ENCODE data around the gene ABTB1. TPM values are rescaled to one million over a fixed set of nuclear protein-coding genes. Genes with fewer than 3 reads are reported as not detected.

ABTB1 gene
- total and polyA plus RNA-seq, 2 of the 13 experiments (the other 11 are each of a cell fraction or from before 2014, with no cell fraction given) = 0.42 to 14.5 TPM

- Histone ChIP-seq H3K4me2 (ENCODE audit: low read depth, low read length) (no peak overlapping the region), H3K9me3 (ENCODE audit: low read length) (no peaks in the 10 kb centered on the region), H3K27me3 (ENCODE audit: control insufficient read depth in 1 of 2, insufficient read depth in 2 of 2, low read length in 2 of 2) (peaks cover 2 to 7% of the 10 kb centered on the region in 2 experiments), H3K27ac (ENCODE audit: extremely low read length, insufficient read depth, low read length) (no peak overlapping the region), H4K20me1 (ENCODE audit: insufficient read depth, low read length) (no peaks in the 10 kb centered on the region; the same call in 1 of the 2 replicates), H3K9ac (ENCODE audit: insufficient read depth, low read depth, low read length) (no peak overlapping the region), H3K79me2 (ENCODE audit: insufficient read depth, low read length) (no peaks in the 10 kb centered on the region), H3K36me3 (replicated peaks in 1 of 2; ENCODE audit: control insufficient read depth in 1 of 2, insufficient read depth in 2 of 2, low read length in 2 of 2) (no peaks in the 10 kb centered on the region), H3K4me3 (replicated peaks in 1 of 3; ENCODE audit: insufficient read depth in 1 of 3, low read depth in 2 of 3, low read length in 3 of 3) (no peak overlapping the region), H2AFZ (ENCODE audit: low read length) (no peak overlapping the region), H3K4me1 (ENCODE audit: insufficient read depth, low read length) (peaks cover 21% of the 10 kb centered on the region)
- intact Hi-C loops (cut with micrococcal nuclease; ENCODE audit: unreplicated experiment) (no loop called here), in situ Hi-C loops (cut with HindIII; ENCODE audit: extremely low pct_ligation_motif_present, low pct_unique_long_range_greater_than_20kb) (no loop called here)
- CTCF ChIA-PET (ENCODE audit: low intra/inter-chr PET ratio, low total read pairs) = no interaction called here
- ATAC-seq = no peak
- POLR2A ChIA-PET = no interaction called here
- FAIRE-seq = no peak
- no TSS peak for BruUV-seq (replicated peaks)
- no peak for DNase-seq (ENCODE audit: low spot score)
- 95% methylated on average over 12 of the region's 12 CpGs for WGBS (ENCODE audit: low lambda C conversion rate)
- TF ChIP-seq POLR2AphosphoS5 (IDR thresholded peaks at IDR 0.05; ENCODE audit: low read depth, low read length) = no peak
- no peak for TF ChIP-seq ZNF296 (CRISPR knock-in tag; conservative IDR thresholded peaks at IDR 0.05)
- no peak for TF ChIP-seq SCMH1 (CRISPR knock-in tag; IDR thresholded peaks at IDR 0.05; ENCODE audit: borderline replicate concordance)
- TF ChIP-seq ZKSCAN1 (IDR thresholded peaks at IDR 0.05; ENCODE audit: low read length) = no peak
- TF ChIP-seq ZBTB40 (IDR thresholded peaks at IDR 0.05) = no peak
- no peak for TF ChIP-seq ZBTB40 (CRISPR knock-in tag; IDR thresholded peaks at IDR 0.05)
- TF ChIP-seq KLF6 (CRISPR knock-in tag; IDR thresholded peaks at IDR 0.05) = no peak
- no peak for TF ChIP-seq SATB2 (CRISPR knock-in tag; IDR thresholded peaks at IDR 0.05)
- TF ChIP-seq HIVEP1 (CRISPR knock-in tag; IDR thresholded peaks at IDR 0.05) = no peak
- no peak for TF ChIP-seq ZNF251 (CRISPR knock-in tag; IDR thresholded peaks at IDR 0.05)
- TF ChIP-seq RFX5 (IDR thresholded peaks at IDR 0.05; ENCODE audit: low read depth, low read length) = no peak
- TF ChIP-seq ZNF225 (CRISPR knock-in tag; IDR thresholded peaks at IDR 0.05) = no peak
- no peak for TF ChIP-seq ZNF329 (CRISPR knock-in tag; IDR thresholded peaks at IDR 0.05; ENCODE audit: low read depth)
- no peak for TF ChIP-seq PBX2 (CRISPR knock-in tag; IDR thresholded peaks at IDR 0.05)
- no peak for TF ChIP-seq HMG20B (CRISPR knock-in tag; conservative IDR thresholded peaks at IDR 0.05)
- TF ChIP-seq KAT7 (CRISPR knock-in tag; IDR thresholded peaks at IDR 0.05; ENCODE audit: borderline replicate concordance) = no peak
Observed at GRCh38 chr3:127630811-127631714, 41.7 kb upstream of the ABTB1 start.

Measured in HepG2 (cell line).